ENCODE results near the gene CACNA2D2.

CACNA2D2 gene

GRCh38 chr3:50333744-50334328, 169.6 kb downstream of the CACNA2D2 start:
- TF ChIP-seq ZNF670 (tag by site-specific recombination; IDR thresholded peaks at IDR 0.05; ENCODE audit: low read depth) (no peak), ZNF560 (tag by site-specific recombination; IDR thresholded peaks at IDR 0.05; ENCODE audit: borderline replicate concordance) (no peak), ZNF138 (tag by site-specific recombination; IDR thresholded peaks at IDR 0.05; ENCODE audit: borderline replicate concordance) (no peak), ZNF777 (tag by site-specific recombination; IDR thresholded peaks at IDR 0.05; ENCODE audit: borderline replicate concordance) (no peak), ZXDB (tag by site-specific recombination; IDR thresholded peaks at IDR 0.05) (no peak), ZNF747 (tag by site-specific recombination; IDR thresholded peaks at IDR 0.05) (no peak), WT1 (tag by site-specific recombination; IDR thresholded peaks at IDR 0.05) (no peak), YY2 (tag by site-specific recombination; IDR thresholded peaks at IDR 0.05) (no peak), ZNF398 (tag by site-specific recombination; IDR thresholded peaks at IDR 0.05) (no peak), KLF9 (tag by site-specific recombination; IDR thresholded peaks at IDR 0.05; ENCODE audit: low read depth) (no peak), ZNF140 (tag by site-specific recombination; IDR thresholded peaks at IDR 0.05) (no peak), ZNF558 (tag by site-specific recombination; IDR thresholded peaks at IDR 0.05) (no peak), ZNF549 (tag by site-specific recombination; IDR thresholded peaks at IDR 0.05) (no peak), ZNF510 (tag by site-specific recombination; IDR thresholded peaks at IDR 0.05; ENCODE audit: insufficient replicate concordance) (no peak), ZNF10 (tag by site-specific recombination; IDR thresholded peaks at IDR 0.05) (no peak), ZNF701 (tag by site-specific recombination; IDR thresholded peaks at IDR 0.05) (no peak), ZNF133 (tag by site-specific recombination; IDR thresholded peaks at IDR 0.05) (no peak)
- POLR2A ChIA-PET, result interaction anchor here (0.6 to 2.2 kb wide), 3 partner anchors 29 to 69 kb away, joined by 3 to 4 read pairs (median 3); partner anchors contain the start of genes HYAL3 and NAA80

GRCh38 chr3:50331364-50331907, 172.0 kb downstream of the CACNA2D2 start:
- no peak overlapping the region for H3K27ac ChIP-seq (ENCODE audit: extremely low read depth, low read depth, low read length)
- POLR2A ChIA-PET, result interaction anchor here (1.0 to 1.3 kb wide), 2 partner anchors 11 to 32 kb away, joined by 3 read pairs; partner anchors contain the start of genes HYAL3 and NAA80
- no peaks in the 10 kb centered on the region for H3K9me3 ChIP-seq (ENCODE audit: control insufficient read depth, insufficient read depth, low read depth, low read length)
- H3K4me3 ChIP-seq (ENCODE audit: low read depth, low read length), result no peak overlapping the region
- CTCF ChIA-PET, result no interaction called here
- peaks cover 6 to 61% of the 10 kb centered on the region in 2 experiments for H3K36me3 ChIP-seq (ENCODE audit: control insufficient read depth in 2 of 2, insufficient read depth in 1 of 2, low read length in 2 of 2)
- H3K4me1 ChIP-seq (ENCODE audit: control insufficient read depth, insufficient read depth, low read length), result no peaks in the 10 kb centered on the region; the same call in 1 of the 2 replicates
- TF ChIP-seq ZNF544 (tag by site-specific recombination; IDR thresholded peaks at IDR 0.05) (no peak), ZFP3 (tag by site-specific recombination; IDR thresholded peaks at IDR 0.05; ENCODE audit: low read depth) (no peak), ZNF202 (tag by site-specific recombination; IDR thresholded peaks at IDR 0.05; ENCODE audit: borderline replicate concordance) (no peak), ZNF341 (tag by site-specific recombination; IDR thresholded peaks at IDR 0.05; ENCODE audit: low read depth) (no peak), ZBTB1 (tag by site-specific recombination; IDR thresholded peaks at IDR 0.05) (no peak), ZNF548 (tag by site-specific recombination; IDR thresholded peaks at IDR 0.05) (no peak), ZBTB8A (tag by site-specific recombination; IDR thresholded peaks at IDR 0.05) (no peak), AEBP2 (tag by site-specific recombination; IDR thresholded peaks at IDR 0.05; ENCODE audit: borderline replicate concordance) (no peak), KLF1 (tag by site-specific recombination; IDR thresholded peaks at IDR 0.05) (no peak), ZNF157 (tag by site-specific recombination; IDR thresholded peaks at IDR 0.05) (no peak), ZBTB21 (tag by site-specific recombination; IDR thresholded peaks at IDR 0.05) (no peak), HOXC10 (CRISPR knock-in tag; IDR thresholded peaks at IDR 0.05) (no peak), ZBTB10 (tag by site-specific recombination; IDR thresholded peaks at IDR 0.05) (no peak)

More at GRCh38 chr3:50333744-50334328, 169.6 kb downstream of the CACNA2D2 start:
- CTCF ChIA-PET, result interaction anchor here (1.0 to 1.6 kb wide), 2 partner anchors 10 to 210 kb away, joined by 4 to 5 read pairs; no protein-coding TSS in a partner anchor
- no peak overlapping the region for H3K27ac ChIP-seq (ENCODE audit: extremely low read depth, low read depth, low read length)
- peaks cover 3 to 55% of the 10 kb centered on the region in 2 experiments for H3K36me3 ChIP-seq (ENCODE audit: control insufficient read depth in 2 of 2, insufficient read depth in 1 of 2, low read length in 2 of 2)
- H3K4me3 ChIP-seq (ENCODE audit: low read depth, low read length), result no peak overlapping the region
- no peaks in the 10 kb centered on the region for H3K9me3 ChIP-seq (ENCODE audit: control insufficient read depth, insufficient read depth, low read depth, low read length)
- H3K4me1 ChIP-seq (ENCODE audit: control insufficient read depth, insufficient read depth, low read length), result no peaks in the 10 kb centered on the region; the same call in 1 of the 2 replicates

All from HEK293 (cell line).